Measurements from ENCODE around the gene B3GNT8. TPM values are rescaled to one million over a fixed set of nuclear protein-coding genes. Genes with fewer than 3 reads are reported as not detected.
"Not testable (repeated sequence)": the region's sequence is repeated elsewhere in the genome, so short reads cannot be mapped to it uniquely, and the experiment has no call there.

The B3GNT8 gene
- total and polyA plus RNA-seq, 4 donors: 0.14 to 2.3 (median 0.66) TPM

- Histone ChIP-seq H3K36me3 (ENCODE audit: control insufficient read depth in 4 of 4, insufficient read depth in 3 of 4, low read depth in 1 of 4, low read length in 3 of 4) (peaks cover 5 to 24% (median 11%) of the 10 kb centered on the region in 4 donors), H3K9ac (ENCODE audit: low read depth in 1 of 2, low read length in 2 of 2) (no peak overlapping the region), H3K27me3 (ENCODE audit: control insufficient read depth in 4 of 4, insufficient read depth in 4 of 4, low read length in 3 of 4) (no peaks in the 10 kb centered on the region), H3K4me3 (ENCODE audit: low read depth in 1 of 3, low read length in 3 of 3) (no peak overlapping the region), H3K4me1 (ENCODE audit: control insufficient read depth in 4 of 4, insufficient read depth in 4 of 4, low read length in 3 of 4) (peaks cover 9 to 17% (median 11%) of the 10 kb centered on the region in 4 donors), H3K27ac (ENCODE audit: low read depth in 1 of 2, low read length in 2 of 2) (peak overlapping the region in 1 of 2 donors; percentile 64), H3K9me3 (ENCODE audit: control insufficient read depth in 4 of 4, low read length in 3 of 4) (no peaks in the 10 kb centered on the region)
- TF ChIP-seq HNF4A (conservative IDR thresholded peaks at IDR 0.05) (peak in 1 of 2 donors; percentile 9), ATF3 (IDR thresholded peaks at IDR 0.05) (peak; percentile 74), REST (IDR thresholded peaks at IDR 0.05) (no peak), ZBTB33 (IDR thresholded peaks at IDR 0.05) (no peak), RXRA (IDR thresholded peaks at IDR 0.05) (no peak), FOXA1 (IDR thresholded peaks at IDR 0.05) (no peak), HNF4G (IDR thresholded peaks at IDR 0.05) (no peak), EGR1 (IDR thresholded peaks at IDR 0.05; ENCODE audit: low read depth in 2 of 2) (no peak), YY1 (IDR thresholded peaks at IDR 0.05) (no peak), TAF1 (conservative IDR thresholded peaks at IDR 0.05) (no peak), SP1 (IDR thresholded peaks at IDR 0.05) (peak; percentile 11), JUND (IDR thresholded peaks at IDR 0.05) (peak; percentile 96 to 99), NR2F2 (IDR thresholded peaks at IDR 0.05) (no peak)
- TF ChIP-seq, protein P1, sequence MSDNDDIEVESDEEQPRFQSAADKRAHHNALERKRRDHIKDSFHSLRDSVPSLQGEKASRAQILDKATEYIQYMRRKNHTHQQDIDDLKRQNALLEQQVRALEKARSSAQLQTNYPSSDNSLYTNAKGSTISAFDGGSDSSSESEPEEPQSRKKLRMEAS (IDR thresholded peaks at IDR 0.05): no peak
- 40% methylated on average over 4 of the region's 4 CpGs for WGBS
- no peak for DNase-seq (ENCODE audit: low spot score)
These were observed 17.9 kb downstream of the B3GNT8 start for GRCh38 chr19:41409288-41409687.

DNA sequence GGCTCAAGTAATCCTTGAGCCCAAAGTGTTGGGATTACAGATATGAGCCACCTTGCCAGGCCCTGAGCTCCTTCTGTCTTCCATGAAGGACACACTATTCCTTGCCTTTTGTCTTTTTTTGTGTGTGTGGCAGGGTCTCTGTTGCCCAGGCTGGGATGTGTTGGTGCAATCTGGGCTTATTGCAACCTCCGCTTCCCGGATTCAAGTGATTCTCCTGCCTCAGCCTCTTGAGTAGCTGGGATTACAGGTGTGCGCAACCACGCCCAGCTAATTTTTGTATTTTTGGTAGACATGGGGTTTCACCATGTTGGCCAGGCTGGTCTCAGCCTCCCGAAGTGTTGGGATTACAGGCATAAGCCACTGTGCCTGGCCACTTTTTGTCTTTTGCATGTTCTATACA lies 18.3 kb downstream of the B3GNT8 start:
- H3K36me3 ChIP-seq (ENCODE audit: control insufficient read depth in 4 of 4, insufficient read depth in 3 of 4, low read depth in 1 of 4, low read length in 3 of 4): peaks cover 4 to 19% (median 9%) of the 10 kb centered on the region in 4 donors
- H3K9me3 ChIP-seq (ENCODE audit: control insufficient read depth in 4 of 4, low read length in 3 of 4); H3K27me3 ChIP-seq (ENCODE audit: control insufficient read depth in 4 of 4, insufficient read depth in 4 of 4, low read length in 3 of 4); H3K4me3 ChIP-seq (ENCODE audit: low read depth in 1 of 3, low read length in 3 of 3); H3K27ac ChIP-seq (ENCODE audit: low read depth in 1 of 2, low read length in 2 of 2); DNase-seq (ENCODE audit: low spot score); H3K9ac ChIP-seq (ENCODE audit: low read depth in 1 of 2, low read length in 2 of 2): not testable (repeated sequence)
- peaks cover 9 to 17% (median 11%) of the 10 kb centered on the region in 4 donors for H3K4me1 ChIP-seq (ENCODE audit: control insufficient read depth in 4 of 4, insufficient read depth in 4 of 4, low read length in 3 of 4)
- WGBS: 90% methylated on average over 5 of the region's 5 CpGs

All from liver (tissue), 9 donors.